GM18502 (cell line): ENCODE results near the gene VWA3A.
"Not testable (repeated sequence)": the region's sequence is repeated elsewhere in the genome, so short reads cannot be mapped to it uniquely, and the experiment has no call there.

Experiments used
- ATAC-seq: cut with Tn5 transposase; IDR thresholded peaks from one replicate; pipeline ENCODE4 v1.9.1; 2021; ENCODE audit warnings: mild to moderate bottlenecking; ENCODE audit not compliant: unreplicated experiment, poor library complexity

Gene VWA3A

GRCh38 chr16:22195695-22196558, 103.6 kb downstream of the VWA3A start:
- peak; percentile 27 for ATAC-seq

- ATAC-seq, result not testable (repeated sequence)
Observed at GRCh38 chr16:22196559-22197168, 104.3 kb downstream of the VWA3A start.

GRCh38 chr16:22198547-22199293, 106.4 kb downstream of the VWA3A start:
- ATAC-seq, result no peak

- ATAC-seq, result no peak
Observed at GRCh38 chr16:22202261-22202637, 109.9 kb downstream of the VWA3A start.

- ATAC-seq, result no peak
Observed at GRCh38 chr16:22203091-22203490, 110.8 kb downstream of the VWA3A start.

GRCh38 chr16:22204091-22204655, 111.8 kb downstream of the VWA3A start:
- no peak for ATAC-seq

- ATAC-seq, result no peak
Observed at GRCh38 chr16:22205577-22206012, 113.3 kb downstream of the VWA3A start.

- peak; percentile 79 for ATAC-seq
Observed at GRCh38 chr16:22206013-22206841, 113.9 kb downstream of the VWA3A start, which contains the start of gene EEF2K. Gene EEF2K, plus strand, starts transcription at chr16:22206278. Its CDS starts 19,452 bp downstream, at chr16:22225730.
